IPS-15b (cell line): ENCODE data around the gene MYRF.

Experiments used
- H3K27me3 ChIP-seq: one replicate; pipeline ENCODE4 v1.6.1; 2013; ENCODE audit warnings: low read length; ENCODE audit not compliant: control insufficient read depth, insufficient read depth
- H3K36me3 ChIP-seq: one replicate; pipeline ENCODE4 v1.6.1; 2013; ENCODE audit warnings: low read length; ENCODE audit not compliant: control insufficient read depth, insufficient read depth
- H3K4me1 ChIP-seq: one replicate; pipeline ENCODE4 v1.6.1; 2013; ENCODE audit warnings: mild to moderate bottlenecking, low read length; ENCODE audit not compliant: control insufficient read depth, insufficient read depth
- H3K4me3 ChIP-seq: one replicate; pipeline ENCODE4 v1.5.1; 2013; ENCODE audit warnings: low read depth, low read length
- H3K9ac ChIP-seq: one replicate; pipeline ENCODE4 v1.6.1; 2013; ENCODE audit warnings: low read depth, mild to moderate bottlenecking, low read length
- H3K9me3 ChIP-seq: one replicate; pipeline ENCODE4 v1.6.1; 2013; ENCODE audit warnings: mild to moderate bottlenecking, low read length; ENCODE audit not compliant: control insufficient read depth, insufficient read depth

The MYRF gene

DNA sequence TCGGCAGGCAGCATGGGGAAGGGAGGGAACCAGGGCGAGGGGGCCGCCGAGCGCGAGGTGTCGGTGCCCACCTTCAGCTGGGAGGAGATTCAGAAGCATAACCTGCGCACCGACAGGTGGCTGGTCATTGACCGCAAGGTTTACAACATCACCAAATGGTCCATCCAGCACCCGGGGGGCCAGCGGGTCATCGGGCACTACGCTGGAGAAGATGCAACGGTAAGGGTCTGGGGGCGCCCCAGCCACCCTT lies 75.9 kb downstream of the MYRF start:
- peaks cover 4% of the 10 kb centered on the region for H3K4me1 ChIP-seq
- H3K27me3 ChIP-seq: no peaks in the 10 kb centered on the region
- no peaks in the 10 kb centered on the region for H3K9me3 ChIP-seq
- peak overlapping the region; percentile 71 for H3K4me3 ChIP-seq
- H3K36me3 ChIP-seq: no peaks in the 10 kb centered on the region
- peak overlapping the region; percentile 81 for H3K9ac ChIP-seq

DNA sequence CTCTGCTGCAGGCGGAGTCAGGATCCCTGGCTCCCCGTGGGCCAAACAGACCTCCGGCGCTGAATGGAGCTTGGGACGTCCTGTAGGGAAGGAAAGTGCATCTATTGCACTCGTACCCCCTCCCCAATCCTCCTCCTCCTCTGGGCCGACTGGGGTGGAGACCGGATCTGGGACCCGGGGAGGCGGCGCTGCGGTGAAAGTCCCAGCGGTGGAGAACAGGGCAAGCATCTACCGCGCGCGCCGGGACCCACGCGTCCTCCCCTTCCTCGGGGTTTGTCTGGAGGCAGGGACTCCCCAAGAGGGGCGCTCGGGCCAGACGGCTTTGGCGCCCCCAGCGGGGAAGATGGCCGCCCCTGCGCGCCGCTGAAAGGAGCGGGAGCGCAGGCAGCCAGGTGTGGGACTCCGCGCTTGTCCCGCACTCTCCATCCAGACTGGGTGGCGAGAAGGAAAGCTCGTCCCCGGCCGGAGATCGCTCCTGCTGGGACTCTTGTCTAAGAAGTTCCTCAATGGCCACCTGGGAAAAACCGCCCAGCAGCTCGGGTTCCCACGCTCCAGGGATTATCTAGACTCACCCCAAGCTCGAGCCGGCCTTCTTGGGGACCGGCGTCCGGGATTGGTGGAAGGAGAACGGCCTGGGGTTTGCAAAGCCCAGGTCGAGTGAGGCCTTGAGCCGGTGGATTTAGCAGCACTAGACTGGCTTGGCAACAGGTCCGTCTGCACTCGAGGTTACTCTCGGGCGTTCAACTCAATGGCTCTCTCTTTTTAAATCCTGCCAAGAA lies 76.4 kb downstream of the MYRF start:
- H3K4me3 ChIP-seq: peak overlapping the region; percentile 71
- H3K36me3 ChIP-seq: no peaks in the 10 kb centered on the region
- no peaks in the 10 kb centered on the region for H3K27me3 ChIP-seq
- no peaks in the 10 kb centered on the region for H3K9me3 ChIP-seq
- H3K9ac ChIP-seq: peak overlapping the region; percentile 81
- H3K4me1 ChIP-seq: peaks cover 4% of the 10 kb centered on the region

DNA sequence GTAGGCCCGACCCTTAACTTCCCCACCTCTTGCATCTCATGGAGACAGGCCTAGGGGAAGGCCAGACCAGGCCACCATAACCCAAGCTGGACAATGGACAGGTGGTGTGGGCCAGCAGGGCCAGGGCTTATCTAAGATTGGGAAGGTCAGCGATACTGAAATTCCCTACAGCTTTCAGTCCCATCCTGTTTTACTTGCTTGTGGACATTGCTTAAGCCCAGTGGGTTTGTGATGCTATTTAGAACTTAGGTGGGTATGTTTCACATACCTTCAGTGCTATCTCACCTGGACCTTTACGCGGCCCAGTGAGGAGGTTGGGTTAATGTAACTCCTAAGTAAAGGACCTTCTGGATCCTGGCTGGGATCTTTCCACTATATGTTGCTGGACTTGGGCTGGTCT lies 77.4 kb downstream of the MYRF start:
- Histone ChIP-seq H3K36me3 (no peaks in the 10 kb centered on the region), H3K4me1 (peaks cover 10% of the 10 kb centered on the region), H3K9me3 (no peaks in the 10 kb centered on the region), H3K9ac (no peak overlapping the region), H3K4me3 (peak overlapping the region; percentile 71), H3K27me3 (no peaks in the 10 kb centered on the region)

DNA sequence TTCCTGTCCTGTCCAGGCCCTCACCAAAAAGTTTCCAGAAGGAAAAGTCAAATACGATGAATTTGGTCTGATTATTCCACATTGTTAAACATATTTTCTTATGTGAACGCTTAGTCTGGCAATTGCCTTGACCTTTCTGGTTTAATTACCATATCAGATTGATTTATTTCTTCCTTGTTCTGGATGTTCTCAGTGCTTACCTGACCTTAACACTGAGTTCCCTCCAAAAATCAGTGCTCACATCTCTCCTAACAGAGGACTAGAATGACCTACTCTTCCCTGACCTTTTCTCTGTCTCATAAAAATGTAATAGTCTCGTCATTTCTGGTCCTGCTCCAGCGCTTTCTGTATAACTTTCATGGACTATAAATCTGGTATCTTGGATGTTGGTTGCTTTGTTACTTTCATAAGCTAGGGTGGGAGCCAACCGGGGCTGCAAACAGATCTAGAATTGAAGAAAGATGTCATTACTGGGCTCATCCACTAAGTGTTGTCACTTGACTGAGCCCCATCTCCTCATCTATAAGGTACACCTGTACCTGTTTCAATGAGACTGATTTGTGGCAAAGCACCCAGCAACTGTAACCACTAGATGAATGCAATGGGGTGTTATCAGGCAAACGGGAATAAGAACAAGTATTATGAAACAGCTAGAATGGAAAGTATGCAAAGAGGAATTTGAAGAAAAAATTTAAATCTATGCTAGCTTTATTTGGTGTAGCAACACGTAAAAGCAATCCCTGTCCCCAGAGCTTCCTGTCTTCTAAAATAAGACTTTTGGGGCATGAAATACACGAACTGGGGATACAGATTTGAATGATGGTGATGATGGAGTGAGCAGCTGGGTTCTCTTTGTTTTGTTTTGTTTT lies 78.0 kb downstream of the MYRF start:
- no peaks in the 10 kb centered on the region for H3K27me3 ChIP-seq
- H3K4me3 ChIP-seq: peak overlapping the region; percentile 71
- H3K4me1 ChIP-seq: peaks cover 13% of the 10 kb centered on the region
- no peaks in the 10 kb centered on the region for H3K9me3 ChIP-seq
- no peaks in the 10 kb centered on the region for H3K36me3 ChIP-seq
- no peak overlapping the region for H3K9ac ChIP-seq

DNA sequence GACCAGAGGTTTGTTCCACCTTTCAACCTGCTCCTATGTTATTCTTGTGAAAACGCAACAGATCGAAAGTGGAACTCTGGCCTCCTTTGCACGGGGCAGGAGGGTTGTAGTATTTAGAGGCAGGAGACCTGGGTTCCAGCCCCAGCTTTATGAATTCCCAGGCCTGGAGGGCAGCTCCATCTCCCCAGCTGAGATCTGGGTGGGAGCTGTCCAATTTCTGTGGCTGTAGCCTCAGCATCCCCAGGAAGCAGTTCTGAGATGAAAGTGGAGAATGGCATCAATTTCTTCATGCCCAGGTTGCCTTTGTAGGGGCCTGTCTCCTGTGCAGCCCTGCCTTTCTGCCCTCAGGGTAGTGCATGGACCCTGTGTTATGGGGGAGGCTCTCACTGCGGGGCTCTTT lies 79.8 kb downstream of the MYRF start:
- peaks cover 13% of the 10 kb centered on the region for H3K4me1 ChIP-seq

DNA sequence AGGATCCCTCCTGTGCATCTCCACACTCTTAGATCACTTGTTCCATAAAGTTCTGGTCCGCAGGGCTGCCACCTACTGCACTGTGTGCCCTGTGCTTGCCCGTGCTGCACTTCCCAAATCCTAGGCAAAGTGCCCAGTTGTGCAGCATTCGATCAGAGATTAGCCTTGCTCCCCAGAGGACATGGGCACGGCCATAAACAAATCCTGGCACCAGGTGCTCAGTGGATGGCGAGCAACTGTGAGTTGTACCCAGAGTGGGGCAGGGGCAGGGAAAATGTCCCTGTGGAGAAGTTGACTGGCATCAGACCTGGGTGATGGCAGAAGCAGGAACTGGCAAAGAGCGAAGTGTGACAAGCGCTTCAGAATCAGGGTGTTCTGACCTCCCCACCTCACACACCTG lies 80.3 kb downstream of the MYRF start:
- no peak overlapping the region for H3K4me3 ChIP-seq
- no peak overlapping the region for H3K9ac ChIP-seq
- no peaks in the 10 kb centered on the region for H3K36me3 ChIP-seq
- no peaks in the 10 kb centered on the region for H3K27me3 ChIP-seq
- peaks cover 13% of the 10 kb centered on the region for H3K4me1 ChIP-seq
- H3K9me3 ChIP-seq: no peaks in the 10 kb centered on the region

More for the DNA sequence above, 79.8 kb downstream of the MYRF start:
- H3K27me3 ChIP-seq: no peaks in the 10 kb centered on the region
- H3K9ac ChIP-seq: no peak overlapping the region
- H3K9me3 ChIP-seq: no peaks in the 10 kb centered on the region
- no peak overlapping the region for H3K4me3 ChIP-seq
- no peaks in the 10 kb centered on the region for H3K36me3 ChIP-seq

DNA sequence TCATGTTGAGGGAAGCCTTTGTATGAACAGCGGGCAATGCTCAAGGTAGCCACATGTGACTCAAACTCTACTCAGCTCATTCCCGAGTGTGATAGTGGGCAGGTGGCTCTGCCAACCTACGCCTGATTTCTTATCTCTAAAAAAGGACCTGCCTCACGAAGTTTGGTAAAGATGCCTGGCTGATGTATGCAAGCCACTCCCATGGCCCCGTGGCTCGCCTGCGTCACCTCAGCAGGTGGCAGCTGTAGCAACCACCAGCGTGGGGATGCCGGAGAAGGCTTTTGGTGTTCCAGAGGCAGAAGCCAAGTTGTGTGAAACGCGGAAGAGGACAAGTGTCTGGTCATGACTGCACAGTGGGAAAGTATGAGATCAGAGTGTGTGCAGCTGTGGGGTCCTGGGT lies 81.0 kb downstream of the MYRF start:
- Histone ChIP-seq H3K4me1 (peaks cover 13% of the 10 kb centered on the region), H3K27me3 (no peaks in the 10 kb centered on the region), H3K9ac (no peak overlapping the region), H3K4me3 (no peak overlapping the region), H3K36me3 (no peaks in the 10 kb centered on the region), H3K9me3 (no peaks in the 10 kb centered on the region)

DNA sequence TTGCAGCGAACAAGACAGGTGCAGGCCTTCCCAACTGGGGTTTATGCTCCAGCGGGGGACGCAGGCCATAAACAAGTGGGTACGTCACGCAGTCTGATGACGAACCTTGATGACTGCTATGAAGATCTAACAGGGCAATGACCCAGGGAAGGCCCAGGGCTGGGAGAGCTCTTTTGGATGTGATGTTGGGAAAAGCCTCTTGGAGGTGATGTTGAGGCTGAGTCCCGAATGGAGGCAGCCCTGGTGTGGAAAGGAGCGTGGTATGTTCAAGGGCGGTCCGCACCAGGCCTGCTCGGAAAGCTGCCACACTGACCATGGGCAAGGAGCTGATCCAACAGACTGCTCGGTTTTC lies 81.5 kb downstream of the MYRF start:
- no peak overlapping the region for H3K4me3 ChIP-seq
- peaks cover 13% of the 10 kb centered on the region for H3K4me1 ChIP-seq
- no peaks in the 10 kb centered on the region for H3K36me3 ChIP-seq
- no peaks in the 10 kb centered on the region for H3K9me3 ChIP-seq
- H3K27me3 ChIP-seq: no peaks in the 10 kb centered on the region
- H3K9ac ChIP-seq: peak overlapping the region; percentile 24

DNA sequence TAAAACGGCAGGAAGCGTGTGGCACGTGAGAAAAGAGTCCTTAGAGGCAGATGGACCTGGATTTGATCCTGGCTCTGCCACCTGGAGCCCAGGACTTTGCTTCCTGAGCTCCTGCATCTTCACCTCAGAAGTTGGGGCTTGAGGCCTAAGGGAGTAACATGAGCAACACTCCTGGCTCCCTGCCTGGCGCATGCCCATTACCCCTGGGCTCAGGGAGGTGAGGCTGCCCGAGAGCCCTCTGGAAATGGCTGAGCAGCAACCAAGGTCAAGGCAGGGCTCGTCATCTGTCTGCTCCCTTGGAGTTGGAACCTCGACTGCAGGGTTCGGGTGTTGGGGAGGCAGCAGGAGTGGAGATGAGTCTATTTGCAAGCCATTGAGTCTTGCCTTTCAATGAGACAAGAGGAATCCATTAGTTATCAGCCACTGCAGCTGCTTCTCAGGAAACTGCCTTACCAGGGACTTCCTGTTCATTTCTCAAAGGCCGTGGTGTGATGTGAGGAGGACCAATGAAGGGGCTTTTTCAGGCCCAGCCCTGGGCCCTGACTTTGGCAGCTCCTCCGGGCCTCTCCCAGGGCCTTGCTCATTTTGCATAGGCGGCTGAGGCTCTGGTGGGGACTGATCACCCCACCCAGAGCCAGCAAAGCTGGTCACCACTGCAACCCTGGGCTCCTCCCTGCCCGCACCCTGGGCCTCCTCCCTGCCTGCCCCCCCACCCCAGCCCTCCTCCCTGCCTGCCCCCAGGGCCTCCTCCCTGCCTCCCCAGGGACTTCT lies 82.0 kb downstream of the MYRF start:
- H3K4me3 ChIP-seq: no peak overlapping the region
- peak overlapping the region; percentile 24 for H3K9ac ChIP-seq
- H3K9me3 ChIP-seq: no peaks in the 10 kb centered on the region
- no peaks in the 10 kb centered on the region for H3K27me3 ChIP-seq
- no peaks in the 10 kb centered on the region for H3K36me3 ChIP-seq
- H3K4me1 ChIP-seq: peaks cover 13% of the 10 kb centered on the region

DNA sequence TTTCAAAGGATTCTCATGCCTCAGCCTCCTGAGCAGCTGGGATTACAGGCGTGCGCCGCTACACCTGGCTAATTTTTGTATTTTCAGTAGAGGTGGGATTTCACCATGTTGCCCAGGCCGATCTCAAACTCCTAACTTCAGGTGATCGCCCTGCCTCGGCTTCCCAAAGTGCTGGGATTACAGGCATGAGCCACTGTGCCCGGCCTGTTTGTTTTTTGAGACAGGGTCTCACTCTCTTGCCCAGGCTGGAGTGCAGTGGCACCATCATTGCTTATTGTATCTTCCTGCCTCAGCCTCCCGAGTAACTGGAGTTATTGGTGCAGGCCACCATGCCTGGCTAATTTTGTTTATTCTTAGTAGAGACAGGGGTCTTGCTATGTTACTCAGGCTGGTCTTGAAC lies 83.8 kb downstream of the MYRF start:
- Histone ChIP-seq H3K9me3 (no peaks in the 10 kb centered on the region), H3K4me1 (peaks cover 9% of the 10 kb centered on the region), H3K36me3 (peaks cover 12% of the 10 kb centered on the region), H3K4me3 (no peak overlapping the region), H3K9ac (no peak overlapping the region), H3K27me3 (no peaks in the 10 kb centered on the region)

DNA sequence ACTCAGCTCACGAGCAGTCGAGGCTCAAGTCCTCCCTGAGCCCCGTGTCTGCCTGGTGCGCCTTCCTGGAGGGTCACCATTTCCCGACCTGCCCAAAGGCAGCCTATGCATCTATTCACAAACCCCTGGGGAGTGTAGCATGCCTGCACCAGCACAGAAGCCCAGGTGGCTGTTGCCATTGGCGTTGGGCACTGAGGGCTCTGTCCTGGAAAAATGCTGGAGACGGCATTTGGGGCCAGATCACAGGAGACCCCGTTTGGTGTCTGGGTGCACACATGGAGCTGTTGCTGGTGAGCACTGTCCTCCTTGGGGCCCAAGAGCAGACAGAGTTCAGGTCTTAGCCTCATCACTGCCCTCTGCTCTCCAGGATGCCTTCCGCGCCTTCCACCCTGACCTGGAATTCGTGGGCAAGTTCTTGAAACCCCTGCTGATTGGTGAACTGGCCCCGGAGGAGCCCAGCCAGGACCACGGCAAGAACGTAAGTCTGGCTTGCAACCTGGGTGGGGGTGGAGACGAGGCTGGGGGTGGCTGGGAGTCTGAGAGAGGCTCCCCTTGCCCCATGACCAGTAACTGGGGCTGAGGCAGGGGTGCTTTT lies 85.1 kb downstream of the MYRF start:
- H3K27me3 ChIP-seq: no peaks in the 10 kb centered on the region
- no peaks in the 10 kb centered on the region for H3K9me3 ChIP-seq
- no peak overlapping the region for H3K9ac ChIP-seq
- H3K4me1 ChIP-seq: peaks cover 9% of the 10 kb centered on the region
- no peak overlapping the region for H3K4me3 ChIP-seq
- peaks cover 25% of the 10 kb centered on the region for H3K36me3 ChIP-seq
